ENCODE results near the gene BRPF1. TPM values are rescaled to one million over a fixed set of nuclear protein-coding genes. Genes with fewer than 3 reads are reported as not detected.
A peak's percentile ranks its signal among the peaks of the same experiment; 100 is the strongest.

The BRPF1 gene
- polyA plus RNA-seq, 2 donors = 6.1 to 8.9 TPM

GRCh38 chr3:9700536-9700935 is 31.0 kb upstream of the BRPF1 start:
- H3K9me3 ChIP-seq (ENCODE audit: control insufficient read depth in 2 of 2, insufficient read depth in 1 of 2, low read depth in 1 of 2, low read length in 1 of 2) = no peaks in the 10 kb centered on the region
- WGBS, 2 donors = 80 to 87% methylated on average over 2 of the region's 2 CpGs
- no peak overlapping the region for H3K27ac ChIP-seq (ENCODE audit: low read depth in 2 of 2, low read length in 1 of 2)

GRCh38 chr3:9701006-9701405 is 30.5 kb upstream of the BRPF1 start:
- Histone ChIP-seq H3K27ac (ENCODE audit: low read depth in 2 of 2, low read length in 1 of 2) (no peak overlapping the region), H3K27me3 (ENCODE audit: control insufficient read depth in 1 of 2, insufficient read depth in 2 of 2, low read length in 2 of 2) (no peaks in the 10 kb centered on the region), H3K4me1 (ENCODE audit: control insufficient read depth in 2 of 2, insufficient read depth in 2 of 2, low read length in 1 of 2) (peaks cover 4 to 6% of the 10 kb centered on the region in 2 donors), H3K4me3 (ENCODE audit: low read depth in 1 of 2, low read length in 2 of 2) (no peak overlapping the region), H3K9me3 (ENCODE audit: control insufficient read depth in 2 of 2, insufficient read depth in 1 of 2, low read depth in 1 of 2, low read length in 1 of 2) (no peaks in the 10 kb centered on the region), H3K36me3 (ENCODE audit: control insufficient read depth in 2 of 2, insufficient read depth in 2 of 2, low read length in 1 of 2) (peaks cover 5 to 22% of the 10 kb centered on the region in 2 donors)
- 57 to 72% methylated on average over 7 of the region's 7 CpGs for WGBS, 2 donors

More at GRCh38 chr3:9700536-9700935, 31.0 kb upstream of the BRPF1 start:
- Histone ChIP-seq H3K36me3 (ENCODE audit: control insufficient read depth in 2 of 2, insufficient read depth in 2 of 2, low read length in 1 of 2) (peaks cover 5 to 25% of the 10 kb centered on the region in 2 donors), H3K4me3 (ENCODE audit: low read depth in 1 of 2, low read length in 2 of 2) (no peak overlapping the region), H3K4me1 (ENCODE audit: control insufficient read depth in 2 of 2, insufficient read depth in 2 of 2, low read length in 1 of 2) (peaks cover 4 to 6% of the 10 kb centered on the region in 2 donors), H3K27me3 (ENCODE audit: control insufficient read depth in 1 of 2, insufficient read depth in 2 of 2, low read length in 2 of 2) (no peaks in the 10 kb centered on the region)

GRCh38 chr3:9701711-9702110 is 29.8 kb upstream of the BRPF1 start:
- Histone ChIP-seq H3K9me3 (ENCODE audit: control insufficient read depth in 2 of 2, insufficient read depth in 1 of 2, low read depth in 1 of 2, low read length in 1 of 2) (no peaks in the 10 kb centered on the region), H3K36me3 (ENCODE audit: control insufficient read depth in 2 of 2, insufficient read depth in 2 of 2, low read length in 1 of 2) (peaks cover 5 to 20% of the 10 kb centered on the region in 2 donors)
- 97 to 98% methylated on average over 10 of the region's 10 CpGs for WGBS, 2 donors

GRCh38 chr3:9703240-9703639 is 28.3 kb upstream of the BRPF1 start:
- Histone ChIP-seq H3K27me3 (ENCODE audit: control insufficient read depth in 1 of 2, insufficient read depth in 2 of 2, low read length in 2 of 2) (no peaks in the 10 kb centered on the region), H3K4me1 (ENCODE audit: control insufficient read depth in 2 of 2, insufficient read depth in 2 of 2, low read length in 1 of 2) (peaks cover 4 to 6% of the 10 kb centered on the region in 2 donors), H3K9me3 (ENCODE audit: control insufficient read depth in 2 of 2, insufficient read depth in 1 of 2, low read depth in 1 of 2, low read length in 1 of 2) (no peaks in the 10 kb centered on the region), H3K27ac (ENCODE audit: low read depth in 2 of 2, low read length in 1 of 2) (no peak overlapping the region), H3K4me3 (ENCODE audit: low read depth in 1 of 2, low read length in 2 of 2) (no peak overlapping the region), H3K36me3 (ENCODE audit: control insufficient read depth in 2 of 2, insufficient read depth in 2 of 2, low read length in 1 of 2) (peaks cover 0 to 11% of the 10 kb centered on the region in 2 donors)
- WGBS, 2 donors = 85 to 86% methylated on average over 4 of the region's 4 CpGs

More at GRCh38 chr3:9701711-9702110, 29.8 kb upstream of the BRPF1 start:
- Histone ChIP-seq H3K27ac (ENCODE audit: low read depth in 2 of 2, low read length in 1 of 2) (no peak overlapping the region), H3K4me1 (ENCODE audit: control insufficient read depth in 2 of 2, insufficient read depth in 2 of 2, low read length in 1 of 2) (peaks cover 4 to 6% of the 10 kb centered on the region in 2 donors), H3K4me3 (ENCODE audit: low read depth in 1 of 2, low read length in 2 of 2) (no peak overlapping the region), H3K27me3 (ENCODE audit: control insufficient read depth in 1 of 2, insufficient read depth in 2 of 2, low read length in 2 of 2) (no peaks in the 10 kb centered on the region)

GRCh38 chr3:9703736-9704346 is 27.7 kb upstream of the BRPF1 start, which contains the start of gene CPNE9:
TSS of gene CPNE9 (plus strand) at chr3:9703833. CDS start at chr3:9703997, 164 bp downstream.
- Histone ChIP-seq H3K4me3 (ENCODE audit: low read depth in 1 of 2, low read length in 2 of 2) (peak within 1 kb of the TSS; percentile 23), H3K36me3 (ENCODE audit: control insufficient read depth in 2 of 2, insufficient read depth in 2 of 2, low read length in 1 of 2) (peaks cover 0 to 8% of the 10 kb centered on the region in 2 donors), H3K27me3 (ENCODE audit: control insufficient read depth in 1 of 2, insufficient read depth in 2 of 2, low read length in 2 of 2) (no peaks in the 10 kb centered on the region), H3K27ac (ENCODE audit: low read depth in 2 of 2, low read length in 1 of 2) (no peak within 1 kb of the TSS), H3K4me1 (ENCODE audit: control insufficient read depth in 2 of 2, insufficient read depth in 2 of 2, low read length in 1 of 2) (peaks cover 4 to 6% of the 10 kb centered on the region in 2 donors), H3K9me3 (ENCODE audit: control insufficient read depth in 2 of 2, insufficient read depth in 1 of 2, low read depth in 1 of 2, low read length in 1 of 2) (no peaks in the 10 kb centered on the region)
- WGBS, 2 donors = 2 to 4% methylated on average over 34 to 56 of the region's 56 CpGs

- H3K27me3 ChIP-seq (ENCODE audit: control insufficient read depth in 1 of 2, insufficient read depth in 2 of 2, low read length in 2 of 2) = no peaks in the 10 kb centered on the region
Measured at GRCh38 chr3:9704347-9705322, 26.9 kb upstream of the BRPF1 start.

GRCh38 chr3:9710174-9710739 is 21.3 kb upstream of the BRPF1 start:
- 69 to 82% methylated on average over 3 of the region's 3 CpGs for WGBS, 2 donors
- no peaks in the 10 kb centered on the region for H3K9me3 ChIP-seq (ENCODE audit: control insufficient read depth in 2 of 2, insufficient read depth in 1 of 2, low read depth in 1 of 2, low read length in 1 of 2)
- no peak overlapping the region for H3K4me3 ChIP-seq (ENCODE audit: low read depth in 1 of 2, low read length in 2 of 2)
- H3K4me1 ChIP-seq (ENCODE audit: control insufficient read depth in 2 of 2, insufficient read depth in 2 of 2, low read length in 1 of 2) = no peaks in the 10 kb centered on the region
- H3K27me3 ChIP-seq (ENCODE audit: control insufficient read depth in 1 of 2, insufficient read depth in 2 of 2, low read length in 2 of 2) = no peaks in the 10 kb centered on the region
- no peaks in the 10 kb centered on the region for H3K36me3 ChIP-seq (ENCODE audit: control insufficient read depth in 2 of 2, insufficient read depth in 2 of 2, low read length in 1 of 2)
- H3K27ac ChIP-seq (ENCODE audit: low read depth in 2 of 2, low read length in 1 of 2) = no peak overlapping the region

More at GRCh38 chr3:9704347-9705322, 26.9 kb upstream of the BRPF1 start:
- 2% methylated on average over 62 of the region's 62 CpGs for WGBS, 2 donors
- Histone ChIP-seq H3K4me1 (ENCODE audit: control insufficient read depth in 2 of 2, insufficient read depth in 2 of 2, low read length in 1 of 2) (peaks cover 4 to 6% of the 10 kb centered on the region in 2 donors), H3K27ac (ENCODE audit: low read depth in 2 of 2, low read length in 1 of 2) (no peak overlapping the region), H3K36me3 (ENCODE audit: control insufficient read depth in 2 of 2, insufficient read depth in 2 of 2, low read length in 1 of 2) (peaks cover 0 to 8% of the 10 kb centered on the region in 2 donors), H3K9me3 (ENCODE audit: control insufficient read depth in 2 of 2, insufficient read depth in 1 of 2, low read depth in 1 of 2, low read length in 1 of 2) (no peaks in the 10 kb centered on the region), H3K4me3 (ENCODE audit: low read depth in 1 of 2, low read length in 2 of 2) (peak overlapping the region; percentile 14 to 23)

GRCh38 chr3:9712415-9712814 is 19.1 kb upstream of the BRPF1 start:
- Histone ChIP-seq H3K4me3 (ENCODE audit: low read depth in 1 of 2, low read length in 2 of 2) (no peak overlapping the region), H3K27ac (ENCODE audit: low read depth in 2 of 2, low read length in 1 of 2) (no peak overlapping the region), H3K27me3 (ENCODE audit: control insufficient read depth in 1 of 2, insufficient read depth in 2 of 2, low read length in 2 of 2) (no peaks in the 10 kb centered on the region), H3K9me3 (ENCODE audit: control insufficient read depth in 2 of 2, insufficient read depth in 1 of 2, low read depth in 1 of 2, low read length in 1 of 2) (no peaks in the 10 kb centered on the region), H3K4me1 (ENCODE audit: control insufficient read depth in 2 of 2, insufficient read depth in 2 of 2, low read length in 1 of 2) (no peaks in the 10 kb centered on the region), H3K36me3 (ENCODE audit: control insufficient read depth in 2 of 2, insufficient read depth in 2 of 2, low read length in 1 of 2) (no peaks in the 10 kb centered on the region)
- WGBS, 2 donors = 71 to 93% methylated on average over 2 of the region's 2 CpGs

- Histone ChIP-seq H3K27me3 (ENCODE audit: control insufficient read depth in 1 of 2, insufficient read depth in 2 of 2, low read length in 2 of 2) (no peaks in the 10 kb centered on the region), H3K9me3 (ENCODE audit: control insufficient read depth in 2 of 2, insufficient read depth in 1 of 2, low read depth in 1 of 2, low read length in 1 of 2) (no peaks in the 10 kb centered on the region), H3K4me3 (ENCODE audit: low read depth in 1 of 2, low read length in 2 of 2) (no peak overlapping the region), H3K4me1 (ENCODE audit: control insufficient read depth in 2 of 2, insufficient read depth in 2 of 2, low read length in 1 of 2) (no peaks in the 10 kb centered on the region), H3K36me3 (ENCODE audit: control insufficient read depth in 2 of 2, insufficient read depth in 2 of 2, low read length in 1 of 2) (no peaks in the 10 kb centered on the region), H3K27ac (ENCODE audit: low read depth in 2 of 2, low read length in 1 of 2) (no peak overlapping the region)
- WGBS, 2 donors = 86 to 87% methylated on average over 4 of the region's 4 CpGs
Measured at GRCh38 chr3:9713142-9713541, 18.4 kb upstream of the BRPF1 start.
